ENCODE measurements around the gene ADCY5. TPM values are rescaled to one million over a fixed set of nuclear protein-coding genes. Genes with fewer than 3 reads are reported as not detected.

Gene ADCY5
- polyA plus RNA-seq, 3 donors = not detected

- Mint-ChIP-seq H3K4me3 (no peak overlapping the region), H3K9me3 (peaks cover 0 to 5% (median 2%) of the 10 kb centered on the region in 7 donors), H3K27ac (no peak overlapping the region), H3K27me3 (ENCODE audit: low read depth in 3 of 3) (peaks cover 3 to 8% (median 6%) of the 10 kb centered on the region in 3 donors), H3K4me1 (no peaks in the 10 kb centered on the region), H3K36me3 (no peaks in the 10 kb centered on the region)
- H3K27me3 ChIP-seq (ENCODE audit: control insufficient read depth in 2 of 2, insufficient read depth in 2 of 2, low read length in 2 of 2) = no peaks in the 10 kb centered on the region
- H3K4me1 ChIP-seq (ENCODE audit: control insufficient read depth in 1 of 2, insufficient read depth in 2 of 2, low read length in 2 of 2) = no peaks in the 10 kb centered on the region
- no peak for DNase-seq
- TF ChIP-seq CTCF (IDR thresholded peaks at IDR 0.05) = no peak
- H3K4me2 ChIP-seq (replicated peaks; ENCODE audit: extremely low read depth, low read length, poor library complexity, severe bottlenecking) = no peak overlapping the region
- H3K27ac ChIP-seq (ENCODE audit: low read depth in 1 of 2, low read length in 2 of 2) = no peak overlapping the region
- H2AFZ ChIP-seq (ENCODE audit: insufficient read depth, low read depth, low read length, poor library complexity, severe bottlenecking) = no peak overlapping the region
- H3K36me3 ChIP-seq (replicated peaks in 1 of 2; ENCODE audit: control insufficient read depth in 1 of 2, insufficient read depth in 2 of 2, low read length in 2 of 2) = no peaks in the 10 kb centered on the region
- no peak overlapping the region for H3K4me3 ChIP-seq (replicated peaks in 1 of 3; ENCODE audit: low read depth in 2 of 3, low read length in 3 of 3)
- H4K20me1 ChIP-seq (ENCODE audit: insufficient read depth, low read length) = no peaks in the 10 kb centered on the region
- H3K9ac ChIP-seq (ENCODE audit: insufficient read depth, low read length, poor library complexity, severe bottlenecking) = no peak overlapping the region
- no peaks in the 10 kb centered on the region for H3K79me2 ChIP-seq (ENCODE audit: insufficient read depth, low read length)
- no peaks in the 10 kb centered on the region for H3K9me3 ChIP-seq (replicated peaks in 1 of 2; ENCODE audit: control insufficient read depth in 1 of 2, insufficient read depth in 1 of 2, low read length in 2 of 2)
- WGBS (ENCODE audit: insufficient coverage) = 93% methylated on average over 8 of the region's 10 CpGs
- intact Hi-C loops (cut with micrococcal nuclease) = no loop called here
These were observed 95.6 kb downstream of the ADCY5 start for GRCh38 chr3:123353227-123353849.

GRCh38 chr3:123352134-123352554 is 96.7 kb downstream of the ADCY5 start:
- Mint-ChIP-seq H3K9me3 (peaks cover 0 to 5% (median 2%) of the 10 kb centered on the region in 7 donors), H3K27ac (peak overlapping the region in 1 of 7 donors; percentile 23), H3K4me1 (no peaks in the 10 kb centered on the region), H3K36me3 (no peaks in the 10 kb centered on the region), H3K4me3 (no peak overlapping the region), H3K27me3 (ENCODE audit: low read depth in 3 of 3) (peaks cover 3 to 15% (median 5%) of the 10 kb centered on the region in 3 donors)
- H3K4me2 ChIP-seq (replicated peaks; ENCODE audit: extremely low read depth, low read length, poor library complexity, severe bottlenecking) = no peak overlapping the region
- H2AFZ ChIP-seq (ENCODE audit: insufficient read depth, low read depth, low read length, poor library complexity, severe bottlenecking) = no peak overlapping the region
- H3K27ac ChIP-seq (ENCODE audit: low read depth in 1 of 2, low read length in 2 of 2) = no peak overlapping the region
- no peaks in the 10 kb centered on the region for H3K27me3 ChIP-seq (ENCODE audit: control insufficient read depth in 2 of 2, insufficient read depth in 2 of 2, low read length in 2 of 2)
- TF ChIP-seq CTCF (IDR thresholded peaks at IDR 0.05) = no peak
- no peaks in the 10 kb centered on the region for H4K20me1 ChIP-seq (ENCODE audit: insufficient read depth, low read length)
- H3K9me3 ChIP-seq (replicated peaks in 1 of 2; ENCODE audit: control insufficient read depth in 1 of 2, insufficient read depth in 1 of 2, low read length in 2 of 2) = no peaks in the 10 kb centered on the region
- no peak for DNase-seq
- no peak overlapping the region for H3K9ac ChIP-seq (ENCODE audit: insufficient read depth, low read length, poor library complexity, severe bottlenecking)
- no peak overlapping the region for H3K4me3 ChIP-seq (replicated peaks in 1 of 3; ENCODE audit: low read depth in 2 of 3, low read length in 3 of 3)
- 93% methylated on average over 15 of the region's 15 CpGs for WGBS (ENCODE audit: insufficient coverage)
- intact Hi-C loops (cut with micrococcal nuclease) = no loop called here
- no peaks in the 10 kb centered on the region for H3K4me1 ChIP-seq (ENCODE audit: control insufficient read depth in 1 of 2, insufficient read depth in 2 of 2, low read length in 2 of 2)
- H3K36me3 ChIP-seq (replicated peaks in 1 of 2; ENCODE audit: control insufficient read depth in 1 of 2, insufficient read depth in 2 of 2, low read length in 2 of 2) = no peaks in the 10 kb centered on the region
- no peaks in the 10 kb centered on the region for H3K79me2 ChIP-seq (ENCODE audit: insufficient read depth, low read length)

Data from CD14-positive monocyte (primary cell).